HG03469 (cell line): ENCODE results near the gene KLHDC2.
"Not testable (repeated sequence)": the region's sequence is repeated elsewhere in the genome, so short reads cannot be mapped to it uniquely, and the experiment has no call there.

Source experiments
- ATAC-seq: cut with Tn5 transposase; IDR thresholded peaks from one replicate; pipeline ENCODE4 v1.9.1; 2021; ENCODE audit warnings: mild to moderate bottlenecking, moderate library complexity, moderate number of reproducible peaks; ENCODE audit not compliant: unreplicated experiment

KLHDC2 gene, protein sequence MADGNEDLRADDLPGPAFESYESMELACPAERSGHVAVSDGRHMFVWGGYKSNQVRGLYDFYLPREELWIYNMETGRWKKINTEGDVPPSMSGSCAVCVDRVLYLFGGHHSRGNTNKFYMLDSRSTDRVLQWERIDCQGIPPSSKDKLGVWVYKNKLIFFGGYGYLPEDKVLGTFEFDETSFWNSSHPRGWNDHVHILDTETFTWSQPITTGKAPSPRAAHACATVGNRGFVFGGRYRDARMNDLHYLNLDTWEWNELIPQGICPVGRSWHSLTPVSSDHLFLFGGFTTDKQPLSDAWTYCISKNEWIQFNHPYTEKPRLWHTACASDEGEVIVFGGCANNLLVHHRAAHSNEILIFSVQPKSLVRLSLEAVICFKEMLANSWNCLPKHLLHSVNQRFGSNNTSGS

GRCh38 chr14:49767571-49768300, at the start of gene KLHDC2:
Gene KLHDC2 (plus strand): TSS chr14:49768153. CDS start chr14:49768469, 316 bp downstream.
- peak; percentile 84 for ATAC-seq

GRCh38 chr14:49720744-49721143, 47.2 kb upstream of the KLHDC2 start:
- no peak for ATAC-seq

DNA sequence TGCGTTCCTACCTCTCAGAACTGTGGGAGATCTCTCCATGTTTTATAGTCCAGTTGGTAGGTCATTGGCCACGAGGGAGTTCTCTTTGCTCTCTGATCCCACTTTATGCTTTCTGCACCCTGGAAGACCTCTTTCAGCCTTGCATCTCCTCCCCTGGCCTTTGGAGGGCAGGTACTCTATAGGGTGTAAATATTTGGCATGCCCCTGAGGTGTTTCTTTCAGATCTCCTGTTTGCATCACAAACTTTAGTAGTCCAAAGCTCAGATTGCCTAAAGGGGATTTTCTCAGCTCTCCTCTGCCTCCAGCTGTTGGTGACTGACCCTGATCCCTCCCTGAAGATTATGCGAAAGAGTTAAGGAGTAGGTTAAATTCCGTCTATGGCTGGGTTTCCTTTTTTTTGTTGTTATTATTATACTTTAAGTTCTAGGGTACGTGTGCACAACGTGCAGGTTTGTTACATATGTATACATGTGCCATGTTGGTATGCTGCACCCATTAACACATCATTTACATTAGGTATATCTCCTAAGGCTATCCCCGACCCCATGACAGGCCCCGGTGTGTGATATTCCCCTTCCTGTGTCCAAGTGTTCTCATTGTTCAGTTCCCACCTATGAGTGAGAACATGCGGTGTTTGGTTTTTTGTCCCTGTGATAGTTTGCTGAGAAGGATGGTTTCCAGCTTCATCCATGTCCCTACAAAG, 46.1 kb upstream of the KLHDC2 start:
- not testable (repeated sequence) for ATAC-seq

GRCh38 chr14:49727171-49727570, 40.8 kb upstream of the KLHDC2 start:
- ATAC-seq, result no peak

GRCh38 chr14:49732896-49733295, 35.1 kb upstream of the KLHDC2 start:
- ATAC-seq, result no peak

DNA sequence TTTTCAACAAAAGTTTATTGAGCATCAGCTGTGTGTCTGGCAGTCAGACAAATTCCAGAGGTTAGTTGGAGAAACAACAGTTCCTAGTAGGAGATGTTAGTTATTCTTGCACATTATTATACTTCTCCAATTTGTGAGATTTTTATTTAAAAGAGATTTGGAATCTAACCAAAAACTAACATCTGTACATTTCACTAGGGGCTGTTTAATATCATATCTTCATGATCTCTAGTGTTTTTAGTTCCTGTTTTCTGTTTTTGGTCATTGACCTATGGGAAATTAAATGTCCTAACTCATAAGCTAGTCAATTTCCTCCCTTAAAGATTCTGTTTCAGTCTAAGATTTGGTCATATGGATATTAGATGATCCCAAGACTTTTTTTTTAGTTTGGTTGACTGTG, 34.1 kb upstream of the KLHDC2 start:
- no peak for ATAC-seq

DNA sequence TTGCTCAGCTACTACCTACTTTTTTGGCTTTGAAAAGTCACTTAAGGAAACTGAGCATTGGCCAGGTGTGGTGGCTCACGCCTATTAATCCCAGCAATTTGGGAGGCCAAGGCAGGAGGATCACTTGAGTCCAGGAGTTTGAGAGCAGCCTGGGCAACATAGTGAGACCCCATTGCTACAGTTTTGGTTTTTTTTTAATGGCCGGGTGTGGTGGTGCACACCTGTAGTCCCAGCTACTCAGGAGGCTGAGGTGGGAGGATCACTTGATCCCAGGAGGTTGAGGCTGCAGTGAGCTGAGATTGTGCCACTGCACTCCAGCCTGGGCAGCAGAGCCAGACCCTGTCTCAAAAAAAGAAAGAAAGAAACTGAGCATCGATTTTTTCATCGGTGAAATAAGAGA, 32.3 kb upstream of the KLHDC2 start:
- ATAC-seq, result not testable (repeated sequence)

- ATAC-seq, result no peak
These were observed 22.8 kb upstream of the KLHDC2 start for GRCh38 chr14:49745191-49745590.

- ATAC-seq, result not testable (repeated sequence)
These were observed 21.5 kb upstream of the KLHDC2 start for GRCh38 chr14:49746476-49746875.

DNA sequence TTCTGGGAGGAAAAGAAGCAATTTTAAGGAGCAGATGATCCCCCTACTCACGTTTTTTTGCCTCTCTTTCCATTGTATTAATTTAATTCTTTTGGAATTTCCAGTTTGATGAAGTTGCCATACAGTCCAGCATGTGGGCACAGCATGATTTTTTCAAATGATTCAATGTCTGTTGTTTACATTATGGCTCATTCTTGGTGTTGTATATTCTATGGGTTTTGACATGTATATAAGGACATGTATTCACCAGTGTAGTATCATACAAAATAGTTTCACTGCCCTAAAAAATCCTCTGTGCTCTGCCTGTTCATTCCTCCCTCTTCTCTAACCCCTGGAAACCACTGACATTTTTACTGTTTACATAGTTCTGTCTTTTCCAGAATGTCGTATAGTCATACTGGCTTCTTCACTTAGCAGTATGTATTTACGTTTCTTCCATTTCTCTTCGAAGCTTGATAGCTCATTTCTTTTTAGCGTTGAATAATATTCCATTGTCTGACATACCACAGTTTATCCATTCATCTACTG, 13.3 kb upstream of the KLHDC2 start:
- no peak for ATAC-seq

DNA sequence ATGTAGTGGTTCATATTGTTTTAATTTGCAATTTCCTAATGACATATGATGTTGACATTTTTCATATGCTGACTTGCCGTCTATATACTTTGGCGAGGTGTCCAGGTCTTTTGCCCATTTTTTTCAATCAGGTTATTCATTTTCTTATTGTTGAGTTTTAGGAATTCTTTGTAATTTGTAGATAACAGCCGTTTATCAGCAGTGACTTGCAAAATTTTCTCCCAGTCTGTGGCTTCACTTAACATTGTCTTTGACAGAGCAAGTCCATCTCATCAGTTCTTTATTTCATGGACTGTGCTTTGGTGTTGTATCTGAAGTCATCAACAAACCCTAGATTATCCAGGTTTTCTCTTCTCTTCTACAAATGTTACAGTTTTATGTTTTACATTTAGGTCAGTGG, 12.6 kb upstream of the KLHDC2 start:
- ATAC-seq, result no peak

GRCh38 chr14:49761839-49762551, 6.0 kb upstream of the KLHDC2 start:
- no peak for ATAC-seq

DNA sequence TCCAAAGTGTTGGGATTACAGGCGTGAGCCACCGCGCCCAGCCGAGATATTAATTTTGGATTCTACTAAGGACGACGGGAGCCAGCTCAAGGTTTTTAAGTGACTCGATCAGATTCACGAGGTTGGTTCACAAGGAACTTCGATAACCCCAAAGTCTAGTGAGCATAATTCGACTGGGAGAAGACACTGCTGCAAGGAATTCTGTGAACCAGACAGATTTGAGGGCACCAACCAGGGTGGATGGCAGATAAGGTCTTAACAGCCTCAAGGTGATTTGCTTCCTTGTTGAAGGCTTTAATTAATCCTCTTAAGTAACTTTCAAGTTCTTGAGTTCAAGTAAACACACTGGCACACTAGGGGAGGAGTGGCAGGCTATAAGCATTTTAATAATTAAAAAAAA, 1.1 kb upstream of the KLHDC2 start:
- ATAC-seq, result no peak

- no peak for ATAC-seq
These were observed 733 bp upstream of the KLHDC2 start for GRCh38 chr14:49767270-49767570.

DNA sequence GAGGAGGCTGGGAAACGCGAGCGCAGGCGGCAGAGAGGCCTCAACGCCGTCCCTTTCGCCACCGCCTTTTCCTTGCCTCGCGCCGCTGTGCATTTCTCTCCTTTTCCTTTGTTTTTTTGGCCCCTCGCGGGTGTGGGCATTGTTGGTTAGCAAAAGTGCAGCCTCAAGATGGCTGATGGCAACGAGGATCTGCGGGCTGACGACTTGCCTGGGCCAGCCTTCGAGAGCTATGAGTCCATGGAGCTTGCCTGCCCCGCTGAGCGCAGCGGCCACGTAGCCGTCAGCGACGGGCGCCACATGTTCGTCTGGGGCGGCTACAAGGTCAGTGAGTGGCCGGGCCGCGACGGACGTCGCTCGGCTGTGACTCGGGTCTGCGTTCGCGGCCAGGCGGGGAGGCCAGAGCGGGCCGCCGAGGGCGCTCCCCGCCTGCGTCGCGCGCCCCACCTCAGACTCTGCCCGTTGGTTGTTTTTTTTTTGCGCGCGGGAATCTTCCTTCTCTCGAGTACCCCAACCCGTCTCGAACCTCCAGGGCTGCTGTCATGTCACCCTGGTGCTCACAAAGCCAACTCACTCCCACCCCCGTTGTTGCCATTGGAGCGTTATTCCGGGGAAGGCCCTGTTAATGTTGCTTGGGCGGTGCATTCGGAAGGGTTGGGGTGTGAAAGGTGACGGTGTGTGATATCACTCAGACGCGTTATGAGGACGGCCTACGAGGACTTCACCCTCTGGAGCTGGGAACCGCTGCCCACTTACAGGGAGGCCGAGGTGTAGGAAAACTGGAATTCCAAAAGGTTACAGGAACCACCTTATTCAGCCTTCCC, 558 bp downstream of the KLHDC2 start:
- ATAC-seq, result peak; percentile 15

GRCh38 chr14:49769171-49769570, 1.2 kb downstream of the KLHDC2 start:
- ATAC-seq, result no peak

GRCh38 chr14:49769581-49770211, 1.7 kb downstream of the KLHDC2 start:
- no peak for ATAC-seq

DNA sequence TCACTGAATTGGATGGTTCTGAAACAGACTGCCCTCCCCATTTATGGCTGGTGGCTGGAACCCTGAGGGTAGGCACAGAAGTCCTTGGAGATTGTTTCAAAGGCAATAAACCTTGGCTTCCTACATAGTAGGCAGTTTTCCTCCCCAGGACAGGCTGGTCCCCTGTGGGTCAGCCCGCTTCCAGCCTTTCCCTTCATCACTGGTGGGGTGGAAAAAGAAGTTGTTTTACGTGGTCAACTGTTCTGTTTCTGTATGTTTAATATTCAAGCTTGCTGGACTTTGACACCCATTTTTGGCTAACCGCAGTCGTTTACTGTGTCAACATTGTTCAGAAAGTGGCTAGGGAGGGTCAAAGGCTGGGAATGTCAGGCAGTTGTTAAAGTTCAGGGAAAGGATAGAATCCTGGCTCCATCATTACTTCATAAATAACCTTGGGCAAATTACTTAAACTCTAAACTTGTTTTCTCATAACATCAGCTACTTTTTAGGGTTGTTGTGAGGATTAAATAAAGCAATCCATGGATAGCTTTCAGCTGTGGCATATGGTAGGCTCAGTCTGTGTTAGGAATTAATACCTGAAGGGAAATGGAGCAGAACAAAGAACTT, 2.4 kb downstream of the KLHDC2 start:
- no peak for ATAC-seq

GRCh38 chr14:49771691-49772090, 3.7 kb downstream of the KLHDC2 start:
- ATAC-seq, result not testable (repeated sequence)
